ENCODE measurements around the gene TMEM30B. TPM values are rescaled to one million over a fixed set of nuclear protein-coding genes. Genes with fewer than 3 reads are reported as not detected.

Gene TMEM30B
- total and polyA plus RNA-seq, 4 donors: 3.0 to 7.4 (median 5.6) TPM

GRCh38 chr14:61247935-61248334, 33.2 kb downstream of the TMEM30B start:
- H3K4me1 ChIP-seq (ENCODE audit: control insufficient read depth in 4 of 4, insufficient read depth in 4 of 4, low read length in 3 of 4): no peaks in the 10 kb centered on the region
- no peaks in the 10 kb centered on the region for H3K9me3 ChIP-seq (ENCODE audit: control insufficient read depth in 4 of 4, low read length in 3 of 4)
- WGBS: 58% methylated on average over 1 of the region's 1 CpG
- no peak for DNase-seq (ENCODE audit: low spot score)
- no peak overlapping the region for H3K9ac ChIP-seq (ENCODE audit: low read depth in 1 of 2, low read length in 2 of 2)
- H3K36me3 ChIP-seq (ENCODE audit: control insufficient read depth in 4 of 4, insufficient read depth in 3 of 4, low read depth in 1 of 4, low read length in 3 of 4): no peaks in the 10 kb centered on the region
- TF ChIP-seq SP1 (IDR thresholded peaks at IDR 0.05): no peak
- TF ChIP-seq RAD21 (IDR thresholded peaks at IDR 0.05): no peak
- TF ChIP-seq MAX (IDR thresholded peaks at IDR 0.05): no peak
- TF ChIP-seq HNF4A (conservative IDR thresholded peaks at IDR 0.05): no peak
- TF ChIP-seq GABPA (IDR thresholded peaks at IDR 0.05 in 1 of 2, conservative IDR thresholded peaks at IDR 0.05 in 1 of 2): no peak
- TF ChIP-seq EGR1 (IDR thresholded peaks at IDR 0.05; ENCODE audit: low read depth in 2 of 2): no peak
- no peak overlapping the region for H3K4me3 ChIP-seq (ENCODE audit: low read depth in 1 of 3, low read length in 3 of 3)
- H3K27me3 ChIP-seq (ENCODE audit: control insufficient read depth in 4 of 4, insufficient read depth in 4 of 4, low read length in 3 of 4): no peaks in the 10 kb centered on the region
- H3K27ac ChIP-seq (ENCODE audit: low read depth in 1 of 2, low read length in 2 of 2): no peak overlapping the region

- no peaks in the 10 kb centered on the region for H3K9me3 ChIP-seq (ENCODE audit: control insufficient read depth in 4 of 4, low read length in 3 of 4)
- no peak for TF ChIP-seq ZBTB33 (IDR thresholded peaks at IDR 0.05)
- no peak for TF ChIP-seq GABPA (IDR thresholded peaks at IDR 0.05 in 1 of 2, conservative IDR thresholded peaks at IDR 0.05 in 1 of 2)
- no peak for TF ChIP-seq YY1 (IDR thresholded peaks at IDR 0.05)
- no peak for TF ChIP-seq TAF1 (conservative IDR thresholded peaks at IDR 0.05)
- no peak for TF ChIP-seq FOXA2 (IDR thresholded peaks at IDR 0.05)
- no peak for TF ChIP-seq MAX (IDR thresholded peaks at IDR 0.05)
- no peak for TF ChIP-seq SP1 (IDR thresholded peaks at IDR 0.05)
- no peak for DNase-seq (ENCODE audit: low spot score)
- H3K9ac ChIP-seq (ENCODE audit: low read depth in 1 of 2, low read length in 2 of 2): no peak overlapping the region
- H3K27ac ChIP-seq (ENCODE audit: low read depth in 1 of 2, low read length in 2 of 2): no peak overlapping the region
- no peak overlapping the region for H3K4me3 ChIP-seq (ENCODE audit: low read depth in 1 of 3, low read length in 3 of 3)
- no peaks in the 10 kb centered on the region for H3K27me3 ChIP-seq (ENCODE audit: control insufficient read depth in 4 of 4, insufficient read depth in 4 of 4, low read length in 3 of 4)
- 72% methylated on average over 4 of the region's 4 CpGs for WGBS
- no peaks in the 10 kb centered on the region for H3K36me3 ChIP-seq (ENCODE audit: control insufficient read depth in 4 of 4, insufficient read depth in 3 of 4, low read depth in 1 of 4, low read length in 3 of 4)
- H3K4me1 ChIP-seq (ENCODE audit: control insufficient read depth in 4 of 4, insufficient read depth in 4 of 4, low read length in 3 of 4): peaks cover 0 to 1% (median 0%) of the 10 kb centered on the region in 4 donors
Measured at GRCh38 chr14:61246721-61247120, 34.4 kb downstream of the TMEM30B start.

- TF ChIP-seq NR2F2 (IDR thresholded peaks at IDR 0.05): no peak
- TF ChIP-seq ZBTB33 (IDR thresholded peaks at IDR 0.05): no peak
- TF ChIP-seq GABPA (IDR thresholded peaks at IDR 0.05 in 1 of 2, conservative IDR thresholded peaks at IDR 0.05 in 1 of 2): no peak
- no peak for TF ChIP-seq REST (IDR thresholded peaks at IDR 0.05)
- TF ChIP-seq EGR1 (IDR thresholded peaks at IDR 0.05; ENCODE audit: low read depth in 2 of 2): no peak
- TF ChIP-seq CTCF (IDR thresholded peaks at IDR 0.05; ENCODE audit: low read depth, low read length, missing input control): no peak
- Histone ChIP-seq H3K4me3 (ENCODE audit: low read depth in 1 of 3, low read length in 3 of 3) (no peak overlapping the region), H3K36me3 (ENCODE audit: control insufficient read depth in 4 of 4, insufficient read depth in 3 of 4, low read depth in 1 of 4, low read length in 3 of 4) (no peaks in the 10 kb centered on the region), H3K27me3 (ENCODE audit: control insufficient read depth in 4 of 4, insufficient read depth in 4 of 4, low read length in 3 of 4) (no peaks in the 10 kb centered on the region), H3K9me3 (ENCODE audit: control insufficient read depth in 4 of 4, low read length in 3 of 4) (peaks cover 3 to 13% (median 6%) of the 10 kb centered on the region in 4 donors), H3K27ac (ENCODE audit: low read depth in 1 of 2, low read length in 2 of 2) (no peak overlapping the region), H3K9ac (ENCODE audit: low read depth in 1 of 2, low read length in 2 of 2) (no peak overlapping the region), H3K4me1 (ENCODE audit: control insufficient read depth in 4 of 4, insufficient read depth in 4 of 4, low read length in 3 of 4) (peaks cover 0 to 1% (median 0%) of the 10 kb centered on the region in 4 donors)
- DNase-seq (ENCODE audit: low spot score): no peak
- 88% methylated on average over 9 of the region's 9 CpGs for WGBS
Measured at GRCh38 chr14:61244009-61244408, 37.1 kb downstream of the TMEM30B start.
